ENCODE results near the gene CEP70.

Gene CEP70

DNA sequence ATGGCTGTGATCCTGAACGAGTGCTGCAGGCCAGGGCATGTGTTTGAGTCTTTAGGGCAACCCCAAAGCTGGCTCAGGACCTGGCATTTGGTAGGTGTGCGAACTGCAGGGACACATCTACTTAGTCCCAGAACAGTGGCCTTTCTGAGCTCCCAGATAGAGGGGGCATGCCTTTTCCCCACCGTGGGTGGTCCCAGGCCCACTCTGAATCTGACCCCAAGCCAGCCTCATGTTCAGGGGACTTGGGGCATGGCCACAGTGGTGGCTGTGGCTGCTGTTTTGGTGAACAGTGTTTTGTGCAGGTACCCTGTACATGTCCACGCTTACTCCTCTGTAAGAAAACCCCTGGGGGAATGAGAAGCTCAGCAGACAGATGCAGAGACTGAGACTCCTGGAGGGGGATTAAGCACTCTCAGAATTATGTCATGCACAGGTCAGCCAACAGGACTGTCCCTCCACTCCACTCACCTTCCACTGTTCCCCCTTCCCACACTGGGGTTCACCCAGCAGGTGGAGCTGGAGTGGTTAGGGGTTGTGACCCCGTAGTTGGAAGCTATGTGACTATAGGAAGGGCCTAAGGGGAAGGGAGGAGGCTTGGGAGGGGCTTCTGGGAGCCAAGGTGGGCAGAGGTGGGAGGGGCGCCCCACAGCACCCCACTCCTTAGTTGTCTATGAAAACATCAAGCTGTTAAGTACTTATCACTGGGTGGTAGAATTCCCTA lies 143.2 kb downstream of the CEP70 start:
- no peak for DNase-seq (ENCODE audit: low read depth)

DNA sequence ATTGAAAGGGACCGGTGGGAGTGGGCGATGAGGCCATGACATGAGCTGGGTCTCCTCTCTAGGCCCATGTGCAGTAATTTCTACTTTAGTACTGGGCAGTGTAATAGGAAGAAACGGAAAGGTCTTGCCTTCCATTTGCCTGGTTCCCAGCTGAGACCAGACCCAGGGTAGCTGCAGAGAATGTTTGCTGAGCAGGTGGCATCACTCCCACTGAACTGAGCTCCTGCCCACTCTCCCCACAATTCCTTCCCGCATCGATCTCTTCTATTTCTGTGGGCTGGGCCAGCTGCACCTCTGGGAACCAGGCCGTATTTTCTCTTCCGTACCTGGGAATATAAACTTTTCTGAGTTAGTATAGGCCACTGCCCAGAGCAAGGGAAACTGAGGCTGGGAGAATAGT lies 143.9 kb downstream of the CEP70 start:
- DNase-seq (ENCODE audit: low read depth): no peak

DNA sequence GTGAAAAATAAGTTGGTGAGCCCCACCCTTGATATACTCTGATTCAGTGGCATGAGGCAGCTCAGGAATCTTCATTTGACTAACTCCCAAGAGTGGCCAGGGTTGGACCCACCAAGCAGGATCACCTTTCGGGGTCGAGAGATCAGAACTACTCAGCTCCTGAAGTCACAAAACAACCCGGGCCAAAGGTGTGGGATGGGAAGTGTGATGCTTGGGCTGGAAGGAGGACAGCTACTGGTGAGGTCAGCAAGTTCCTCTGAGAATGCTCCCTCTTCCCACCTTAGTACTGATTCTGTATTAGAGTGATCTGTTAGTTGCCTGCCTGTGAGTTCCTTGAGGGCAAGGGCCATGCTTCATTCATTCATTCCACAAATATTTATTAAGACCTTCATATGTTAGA lies 144.6 kb downstream of the CEP70 start:
- DNase-seq (ENCODE audit: low read depth): no peak

DNA sequence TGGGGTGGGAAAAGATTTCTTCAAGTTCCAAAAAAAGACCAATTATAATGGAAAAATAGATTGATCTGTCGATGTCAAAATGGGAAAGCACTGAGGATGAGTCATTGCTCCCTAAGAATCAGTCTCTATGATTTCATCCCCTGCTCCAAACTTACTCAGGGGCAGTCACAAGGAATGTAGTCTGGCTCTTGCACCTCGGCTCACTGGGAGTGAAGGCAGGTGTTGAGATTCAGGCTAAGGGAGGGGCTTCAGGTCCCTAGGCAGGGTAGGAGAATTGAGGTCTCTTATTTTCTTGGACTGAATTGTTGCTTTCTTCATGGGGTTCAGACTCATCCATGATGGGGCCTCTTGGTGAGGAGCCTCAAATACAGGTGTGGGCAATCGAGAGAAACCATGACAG lies 145.4 kb downstream of the CEP70 start:
- DNase-seq (ENCODE audit: low read depth): no peak

DNA sequence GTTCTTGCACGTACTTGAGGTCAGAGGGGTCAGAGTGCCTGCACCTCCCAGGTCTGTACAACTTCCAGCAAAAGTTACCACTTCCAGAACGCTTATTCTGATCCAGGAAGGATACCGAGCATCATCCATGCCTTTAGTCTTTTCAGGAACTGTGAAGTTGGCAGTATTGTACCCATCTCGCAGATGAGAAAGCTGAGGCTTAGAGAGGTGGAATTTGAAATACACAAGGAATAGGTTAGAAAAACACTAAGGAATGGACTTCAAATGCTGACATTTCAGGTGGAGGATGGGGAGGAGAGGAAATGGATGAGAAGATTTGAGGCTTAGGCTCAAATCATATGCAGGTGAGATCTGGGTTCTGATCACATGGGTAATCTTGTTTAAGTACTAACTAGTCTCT lies 148.4 kb downstream of the CEP70 start:
- DNase-seq (ENCODE audit: low read depth): no peak

DNA sequence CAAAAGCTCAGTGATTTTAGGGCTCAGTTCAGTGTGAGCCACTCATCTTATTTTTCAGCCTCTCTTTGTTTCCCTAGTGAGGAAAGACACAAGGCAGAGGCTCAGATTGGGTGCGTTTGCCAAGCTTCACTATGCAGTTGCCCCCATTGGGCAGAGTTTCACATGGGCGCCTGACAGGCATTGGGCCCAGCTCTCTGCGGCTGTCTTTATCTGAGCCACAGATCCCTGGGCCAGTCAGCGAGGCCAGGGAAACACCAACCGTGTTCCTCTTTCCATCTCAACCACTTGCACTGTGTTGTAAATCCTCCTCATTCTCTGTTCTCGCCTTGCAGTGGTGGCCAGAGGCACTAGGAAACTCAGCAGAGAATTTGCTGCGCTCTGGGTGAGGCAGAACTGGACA lies 148.8 kb downstream of the CEP70 start:
- no peak for DNase-seq (ENCODE audit: low read depth)
